ENCODE data around the gene RFPL2. TPM values are rescaled to one million over a fixed set of nuclear protein-coding genes. Genes with fewer than 3 reads are reported as not detected.
"Not testable (repeated sequence)": the region's sequence is repeated elsewhere in the genome, so short reads cannot be mapped to it uniquely, and the experiment has no call there.

RFPL2 gene
- total and polyA plus RNA-seq, 10 donors, result 0.11 to 0.79 (median 0.42) TPM; not detected in 3

DNA sequence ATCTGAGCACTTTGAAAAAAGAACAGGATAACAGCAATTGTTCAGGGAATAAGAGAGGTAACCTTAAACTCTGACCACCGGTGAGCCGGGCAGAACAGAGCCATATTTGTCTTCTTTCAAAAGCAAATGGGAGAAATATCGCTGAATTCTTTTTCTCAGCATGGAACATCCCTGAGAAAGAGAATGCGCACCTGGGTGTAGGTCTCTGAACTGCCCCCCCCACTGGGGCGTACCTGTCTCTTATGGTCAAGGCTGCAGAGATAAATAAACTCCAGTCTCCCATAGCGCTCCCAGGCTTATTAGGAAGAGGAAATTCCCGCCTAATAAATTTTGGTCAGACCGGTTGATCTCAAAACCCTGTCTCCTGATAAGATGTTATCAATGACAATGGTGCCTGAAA lies 57.7 kb downstream of the RFPL2 start:
- H3K36me3 ChIP-seq; H3K27me3 ChIP-seq (replicated peaks in 1 of 7); DNase-seq; H3K4me3 ChIP-seq; intact Hi-C loops (cut with DNase I; ENCODE audit: low total_unique reads); H3K27ac ChIP-seq: not testable (repeated sequence)
- 87 to 93% (median 91%) methylated on average over 8 of the region's 8 CpGs for WGBS, 5 donors
- peaks cover 0 to 12% (median 8%) of the 10 kb centered on the region in 8 donors for H3K9me3 ChIP-seq
- peaks cover 0 to 17% (median 8%) of the 10 kb centered on the region in 6 donors for H3K4me1 ChIP-seq

- Histone ChIP-seq H3K27ac (peak overlapping the region in 2 of 8 donors; percentile 44 to 56), H3K9me3 (peaks cover 0 to 12% (median 8%) of the 10 kb centered on the region in 8 donors), H3K4me1 (peaks cover 0 to 17% (median 8%) of the 10 kb centered on the region in 6 donors), H3K4me3 (no peak overlapping the region), H3K36me3 (no peaks in the 10 kb centered on the region), H3K27me3 (replicated peaks in 1 of 7) (no peaks in the 10 kb centered on the region)
- intact Hi-C loops (cut with DNase I; ENCODE audit: low total_unique reads), result no loop called here
- WGBS, 5 donors, result 34 to 56% (median 50%) methylated on average over 6 of the region's 6 CpGs
- DNase-seq, result no peak
- TF ChIP-seq, protein P1, sequence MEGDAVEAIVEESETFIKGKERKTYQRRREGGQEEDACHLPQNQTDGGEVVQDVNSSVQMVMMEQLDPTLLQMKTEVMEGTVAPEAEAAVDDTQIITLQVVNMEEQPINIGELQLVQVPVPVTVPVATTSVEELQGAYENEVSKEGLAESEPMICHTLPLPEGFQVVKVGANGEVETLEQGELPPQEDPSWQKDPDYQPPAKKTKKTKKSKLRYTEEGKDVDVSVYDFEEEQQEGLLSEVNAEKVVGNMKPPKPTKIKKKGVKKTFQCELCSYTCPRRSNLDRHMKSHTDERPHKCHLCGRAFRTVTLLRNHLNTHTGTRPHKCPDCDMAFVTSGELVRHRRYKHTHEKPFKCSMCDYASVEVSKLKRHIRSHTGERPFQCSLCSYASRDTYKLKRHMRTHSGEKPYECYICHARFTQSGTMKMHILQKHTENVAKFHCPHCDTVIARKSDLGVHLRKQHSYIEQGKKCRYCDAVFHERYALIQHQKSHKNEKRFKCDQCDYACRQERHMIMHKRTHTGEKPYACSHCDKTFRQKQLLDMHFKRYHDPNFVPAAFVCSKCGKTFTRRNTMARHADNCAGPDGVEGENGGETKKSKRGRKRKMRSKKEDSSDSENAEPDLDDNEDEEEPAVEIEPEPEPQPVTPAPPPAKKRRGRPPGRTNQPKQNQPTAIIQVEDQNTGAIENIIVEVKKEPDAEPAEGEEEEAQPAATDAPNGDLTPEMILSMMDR (IDR thresholded peaks at IDR 0.05 in 8 of 11, conservative IDR thresholded peaks at IDR 0.05 in 3 of 11), result no peak
- TF ChIP-seq POLR2AphosphoS5 (IDR thresholded peaks at IDR 0.05) (no peak), POLR2A (IDR thresholded peaks at IDR 0.05) (no peak)
These were observed 60.2 kb downstream of the RFPL2 start for GRCh38 chr22:32144496-32145274.

DNA sequence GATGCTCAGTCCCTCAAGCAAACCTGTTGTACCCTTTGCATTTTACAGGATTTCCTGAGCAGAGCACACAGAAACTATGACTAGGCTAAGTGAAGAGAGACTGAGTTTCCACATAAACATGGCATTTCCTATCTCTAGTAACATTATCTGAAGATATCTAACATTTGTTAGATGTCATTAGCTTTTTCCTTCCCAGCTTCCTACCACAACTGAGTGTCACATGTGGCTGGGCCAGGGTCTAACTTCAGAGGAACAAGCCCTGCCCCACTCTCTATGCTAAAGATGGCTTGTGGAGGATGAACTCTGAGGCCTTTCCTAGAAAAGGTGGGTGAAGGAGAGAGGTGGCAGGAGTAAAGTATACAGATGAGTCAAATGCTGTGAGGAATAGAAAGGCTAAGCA lies 62.3 kb downstream of the RFPL2 start:
- H3K4me3 ChIP-seq, result no peak overlapping the region
- H3K27me3 ChIP-seq (replicated peaks in 1 of 7), result no peaks in the 10 kb centered on the region
- H3K9me3 ChIP-seq, result peaks cover 0 to 9% (median 8%) of the 10 kb centered on the region in 8 donors
- intact Hi-C loops (cut with DNase I; ENCODE audit: low total_unique reads), result no loop called here
- peaks cover 0 to 26% (median 13%) of the 10 kb centered on the region in 6 donors for H3K4me1 ChIP-seq
- peak overlapping the region in 1 of 8 donors; percentile 56 for H3K27ac ChIP-seq
- no peak for TF ChIP-seq POLR2A (IDR thresholded peaks at IDR 0.05)
- DNase-seq, result no peak
- no peaks in the 10 kb centered on the region for H3K36me3 ChIP-seq

- H3K4me1 ChIP-seq, result peaks cover 0 to 29% (median 20%) of the 10 kb centered on the region in 6 donors
- 47 to 64% (median 56%) methylated on average over 2 to 6 of the region's 6 CpGs for WGBS, 5 donors
These were observed 64.2 kb downstream of the RFPL2 start for GRCh38 chr22:32140688-32141087.

More at GRCh38 chr22:32140688-32141087, 64.2 kb downstream of the RFPL2 start:
- intact Hi-C loops (cut with DNase I; ENCODE audit: low total_unique reads); DNase-seq; H3K36me3 ChIP-seq; H3K4me3 ChIP-seq; H3K27ac ChIP-seq; H3K9me3 ChIP-seq; H3K27me3 ChIP-seq (replicated peaks in 1 of 7): not testable (repeated sequence)
- TF ChIP-seq, protein P1 (IDR thresholded peaks at IDR 0.05 in 8 of 11, conservative IDR thresholded peaks at IDR 0.05 in 3 of 11), result peak in 4 of 11 experiments; percentile 30 to 40 (median 36)

Small RNA genes lying within 50 kb of the gene (small RNA-seq; reads per million reads assigned to genes)
- 0 reads per million in 4 donors for gene RF02171

Other genes with a start within 250 kb of the RFPL2 start
- 10 to 100 TPM in 3 of 7 donors, 1 to 10 TPM in 3, under 1 TPM in 1; 0.95 to 12.9 (median 7.1) TPM for gene SLC5A1, start 161.8 kb downstream of the RFPL2 start, total RNA-seq
- gene SLC5A1, start 161.8 kb downstream of the RFPL2 start, polyA plus RNA-seq, result under 1 TPM; 0.24 to 0.70 (median 0.54) TPM
- gene C22orf42, start 45.8 kb downstream of the RFPL2 start, total RNA-seq, result not detected
- gene C22orf42, start 45.8 kb downstream of the RFPL2 start, polyA plus RNA-seq, result not detected
- gene SLC5A4, start 50.3 kb upstream of the RFPL2 start, total RNA-seq, result 1 to 10 TPM in 2 of 7 donors, under 1 TPM in 5; 0.20 to 3.6 (median 0.56) TPM
- gene SLC5A4, start 50.3 kb upstream of the RFPL2 start, polyA plus RNA-seq, result under 1 TPM; 0.03 to 0.48 (median 0.04) TPM
- not detected for gene RFPL3, start 152.8 kb upstream of the RFPL2 start, total RNA-seq
- under 1 TPM in 1 of 3 donors, not detected in 2; 0.06 TPM for gene RFPL3, start 152.8 kb upstream of the RFPL2 start, polyA plus RNA-seq
- 10 to 100 TPM; 58.5 to 75.9 (median 62.4) TPM for gene RTCB, start 207.2 kb upstream of the RFPL2 start, total RNA-seq
- gene RTCB, start 207.2 kb upstream of the RFPL2 start, polyA plus RNA-seq, result 10 to 100 TPM; 33.8 to 54.2 (median 35.0) TPM